HG02943 (cell line): ENCODE data around the gene WDFY4.

ENCODE experiments used
- ATAC-seq: cut with Tn5 transposase; IDR thresholded peaks from one replicate; pipeline ENCODE4 v1.9.1; 2021; ENCODE audit warnings: mild to moderate bottlenecking, low read depth, moderate library complexity; ENCODE audit not compliant: unreplicated experiment

The WDFY4 gene

DNA sequence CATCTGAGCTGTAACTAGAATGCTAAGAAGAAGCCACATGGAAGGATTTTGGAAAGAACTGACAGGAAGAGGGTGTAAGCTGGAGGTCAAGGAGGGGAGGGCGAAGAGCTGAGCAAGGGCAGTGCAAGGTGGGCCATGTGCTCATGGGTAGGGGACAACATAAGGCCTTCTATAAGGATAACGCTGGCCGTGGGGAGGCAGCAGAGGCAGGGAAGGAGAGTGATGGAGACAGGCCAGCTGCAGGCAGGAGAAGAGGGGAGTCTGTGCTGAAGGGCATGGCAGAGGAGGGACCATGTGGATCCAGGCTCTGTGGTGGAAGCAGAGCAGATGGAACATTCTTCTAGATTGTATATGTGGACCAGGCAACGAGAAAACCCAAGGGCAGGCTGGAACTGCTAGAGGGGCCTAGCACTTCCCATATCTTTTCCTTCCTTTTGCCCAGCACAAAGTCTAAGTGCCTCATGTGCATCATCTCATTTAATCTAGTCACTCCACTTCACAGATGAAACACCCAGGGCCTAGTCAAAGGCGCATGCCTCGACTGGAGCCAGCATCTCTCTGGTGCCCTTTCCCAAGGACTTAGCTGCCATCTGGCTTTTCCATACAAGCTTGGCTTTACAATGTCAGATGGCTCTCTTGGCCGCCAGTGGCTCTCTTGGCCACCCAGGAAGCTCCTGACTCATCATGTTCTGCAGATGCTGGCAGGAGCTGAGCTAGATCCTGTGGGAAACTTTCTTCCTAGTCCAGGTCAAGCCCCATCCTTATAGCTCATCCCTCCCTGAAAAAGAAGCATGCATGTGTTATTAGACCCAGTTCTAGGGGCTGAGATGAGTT is 248.4 kb downstream of the WDFY4 start:
- ATAC-seq: no peak

DNA sequence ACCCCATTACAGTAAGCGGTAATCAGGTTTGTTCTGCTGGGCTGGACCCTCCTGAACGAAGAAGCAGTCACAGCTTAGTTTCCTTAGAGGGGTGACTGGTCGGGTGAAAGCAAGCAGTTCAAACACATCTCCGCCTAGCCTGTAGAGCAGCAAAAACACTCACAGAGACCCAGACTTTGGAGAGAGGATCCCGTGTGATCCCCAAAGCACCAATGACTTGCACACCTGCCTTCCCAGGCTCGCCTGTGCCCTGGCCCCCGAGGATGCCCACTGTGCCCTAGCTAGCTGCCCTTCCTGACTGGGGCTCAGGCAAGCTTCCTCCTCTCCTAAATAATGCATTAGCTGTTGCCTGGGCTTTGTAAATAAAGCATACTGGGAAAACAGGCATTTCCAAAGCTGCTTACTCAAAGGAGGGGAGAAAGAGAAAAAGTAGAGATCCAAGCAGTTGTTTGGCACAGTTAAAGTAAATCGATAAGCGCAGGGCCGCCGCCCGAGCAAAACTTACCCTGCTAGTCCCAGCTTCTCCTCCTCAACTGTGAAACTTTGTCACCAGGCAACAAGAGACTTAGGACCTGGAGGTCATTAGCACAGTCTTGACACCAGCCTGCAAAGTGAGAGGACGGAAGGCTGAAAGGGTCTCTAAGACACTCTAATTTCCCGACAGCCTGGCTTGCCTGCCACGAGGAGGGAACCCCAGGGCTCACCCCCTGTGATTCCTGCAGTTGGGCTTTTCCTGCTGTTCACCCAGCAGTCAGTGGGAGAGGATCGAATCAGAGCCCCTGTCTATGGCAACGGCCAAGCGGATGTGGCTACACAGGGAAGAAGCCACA is 250.2 kb downstream of the WDFY4 start:
- no peak for ATAC-seq

GRCh38 chr10:48935577-48935976 is 250.9 kb downstream of the WDFY4 start:
- ATAC-seq: no peak

GRCh38 chr10:48937796-48938195 is 253.1 kb downstream of the WDFY4 start:
- no peak for ATAC-seq

- no peak for ATAC-seq
Measured at GRCh38 chr10:48938281-48938680, 253.6 kb downstream of the WDFY4 start.

DNA sequence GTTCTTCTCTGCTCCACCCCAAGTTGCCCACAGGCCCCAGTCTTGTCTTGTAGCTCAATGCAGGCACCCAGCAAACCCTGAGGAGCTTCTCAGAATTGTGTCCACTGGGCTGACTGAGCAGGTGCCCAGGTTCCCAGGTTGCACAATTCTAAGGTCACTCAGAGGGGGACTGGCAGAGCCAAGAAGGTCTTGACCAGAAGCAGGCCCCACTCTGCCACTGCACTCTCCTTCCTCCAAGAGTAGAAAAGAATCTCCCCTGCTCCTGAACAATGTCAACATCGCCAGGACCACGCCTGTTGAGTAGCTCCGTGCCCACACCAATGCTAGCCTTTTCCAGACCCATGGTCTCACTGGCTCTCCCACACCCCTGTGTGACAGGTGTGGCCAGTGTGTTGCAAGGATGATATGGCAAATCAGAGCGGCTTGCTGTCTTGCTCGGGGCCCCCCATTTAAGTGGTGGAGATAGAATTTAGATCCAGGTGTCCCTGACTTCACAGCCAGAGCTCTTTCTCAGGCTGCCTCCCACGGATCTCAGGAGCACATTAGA is 254.4 kb downstream of the WDFY4 start:
- no peak for ATAC-seq

GRCh38 chr10:48939790-48940325 is 255.2 kb downstream of the WDFY4 start, which contains the start of gene LRRC18:
LRRC18 (minus strand) TSS chr10:48939840; CDS start chr10:48914155, 25,685 bp downstream.
- ATAC-seq: no peak

- no peak for ATAC-seq
Measured at GRCh38 chr10:48940372-48940771, 255.7 kb downstream of the WDFY4 start.

DNA sequence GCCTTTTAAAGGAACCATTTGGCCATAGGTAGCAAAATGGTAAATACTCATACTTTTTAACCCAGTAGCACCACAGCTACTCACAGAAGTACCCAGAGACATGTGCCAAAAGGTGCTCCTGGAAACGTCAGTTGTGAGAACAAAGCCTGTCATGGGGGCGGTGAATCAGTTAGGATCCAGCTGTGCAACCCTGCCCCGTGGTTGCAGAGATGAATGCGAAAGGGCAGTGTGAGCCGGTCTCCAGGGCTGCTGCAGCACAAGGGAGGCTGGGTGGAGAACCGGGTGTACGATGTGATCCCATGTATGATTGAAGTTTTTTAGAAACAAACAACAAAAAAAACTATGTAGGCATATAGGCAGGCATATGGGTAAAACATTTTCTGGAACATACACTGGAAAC is 256.3 kb downstream of the WDFY4 start:
- ATAC-seq: no peak

- no peak for ATAC-seq
Measured at GRCh38 chr10:48941427-48942075, 256.9 kb downstream of the WDFY4 start.

- ATAC-seq: no peak
Measured at GRCh38 chr10:48943096-48943495, 258.4 kb downstream of the WDFY4 start.

DNA sequence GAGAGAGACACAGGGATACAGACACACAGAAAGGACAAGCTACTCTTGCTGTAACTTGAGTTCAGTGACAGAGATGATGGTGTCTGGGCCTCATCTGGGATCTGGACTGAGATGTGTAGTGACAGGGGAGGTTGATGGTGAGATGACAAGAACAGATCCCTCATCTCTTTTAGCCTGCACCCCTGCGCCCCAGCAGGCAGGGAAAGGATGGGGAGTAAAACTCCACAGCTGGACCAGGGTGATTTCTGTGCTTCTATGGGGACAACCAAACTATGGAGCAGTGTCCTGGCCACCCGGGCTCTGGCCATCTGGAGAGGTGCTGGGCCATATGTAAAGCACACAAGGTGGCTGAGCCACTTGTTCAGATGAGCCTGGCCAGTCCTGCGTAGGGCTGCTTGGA is 259.5 kb downstream of the WDFY4 start:
- ATAC-seq: no peak

DNA sequence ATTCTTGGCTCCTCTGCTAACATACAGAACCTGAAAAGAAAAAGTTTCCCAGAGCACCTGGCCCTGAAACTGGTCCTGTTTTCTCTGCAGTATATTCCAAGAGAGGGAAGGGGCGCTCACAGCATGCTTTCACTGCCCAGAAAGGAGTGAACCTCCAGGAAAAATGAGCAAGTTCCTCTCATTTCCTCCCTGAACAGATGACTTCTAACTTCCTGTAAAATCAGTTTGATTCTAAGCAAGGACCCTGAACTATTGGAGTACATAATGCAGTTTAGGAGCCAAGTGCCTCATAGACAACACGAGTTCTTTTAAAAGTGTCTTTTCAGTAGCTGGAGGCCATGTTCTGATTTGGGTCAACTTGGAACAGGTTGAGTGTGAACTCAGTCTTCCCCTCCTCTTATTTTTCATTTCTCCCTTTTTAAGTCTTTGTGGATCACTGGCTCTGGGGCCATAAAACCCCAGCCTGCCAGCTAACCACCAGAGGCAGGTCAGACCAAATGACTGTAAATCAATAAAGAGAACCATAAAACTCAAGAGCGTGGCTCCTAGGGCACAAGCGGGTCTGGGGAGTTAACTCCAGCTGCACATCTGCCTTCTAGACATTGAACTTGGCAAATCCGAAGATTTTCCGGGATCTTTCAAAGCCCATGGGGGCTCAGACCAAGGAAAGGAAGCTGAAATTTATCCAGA is 260.9 kb downstream of the WDFY4 start:
- no peak for ATAC-seq

DNA sequence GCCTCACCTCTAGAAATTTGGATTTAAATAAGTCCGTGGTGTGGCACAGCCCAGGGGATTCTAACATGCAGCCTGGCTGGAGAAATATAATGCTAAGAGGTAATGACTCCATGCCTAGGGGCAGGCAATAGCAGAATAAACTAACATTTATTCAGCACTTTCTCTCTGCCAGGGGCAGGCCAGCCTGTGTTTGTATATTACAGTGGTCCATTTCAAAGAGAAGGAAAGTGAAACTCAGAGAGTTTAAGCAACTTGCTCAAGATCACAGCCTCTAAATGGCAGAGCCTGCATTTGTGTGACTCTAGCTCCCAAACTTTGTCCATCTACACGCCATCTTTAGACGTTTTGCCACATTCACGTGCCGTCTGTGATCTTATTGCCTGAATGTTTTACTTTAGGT is 261.7 kb downstream of the WDFY4 start:
- ATAC-seq: no peak

DNA sequence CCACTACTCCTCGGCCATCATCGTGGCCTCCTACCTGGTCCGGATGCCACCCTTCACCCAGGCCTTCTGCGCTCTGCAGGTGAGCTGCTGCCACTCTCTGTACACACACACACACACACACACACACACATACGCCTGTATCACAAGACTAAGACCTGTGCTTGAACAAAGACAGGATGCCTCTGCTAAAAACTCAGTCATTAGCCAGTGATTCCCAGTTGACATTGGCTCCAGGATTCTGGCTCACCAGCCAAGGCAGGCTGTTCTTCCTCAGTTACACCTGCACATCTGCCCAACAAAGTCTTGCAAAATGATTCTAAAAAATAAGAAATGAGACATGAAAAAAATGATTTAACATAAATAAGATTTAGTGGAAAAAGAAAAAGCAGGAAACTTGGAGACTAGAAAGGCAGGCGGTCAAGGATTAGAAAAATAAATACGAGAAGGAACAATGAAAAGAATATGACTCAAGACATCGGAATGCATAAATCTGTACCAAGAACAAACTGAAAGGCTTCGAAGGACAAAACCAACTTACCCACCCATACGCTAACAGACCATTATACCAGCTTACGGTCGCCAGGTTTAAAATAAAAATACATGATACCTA is 262.3 kb downstream of the WDFY4 start:
- ATAC-seq: no peak

DNA sequence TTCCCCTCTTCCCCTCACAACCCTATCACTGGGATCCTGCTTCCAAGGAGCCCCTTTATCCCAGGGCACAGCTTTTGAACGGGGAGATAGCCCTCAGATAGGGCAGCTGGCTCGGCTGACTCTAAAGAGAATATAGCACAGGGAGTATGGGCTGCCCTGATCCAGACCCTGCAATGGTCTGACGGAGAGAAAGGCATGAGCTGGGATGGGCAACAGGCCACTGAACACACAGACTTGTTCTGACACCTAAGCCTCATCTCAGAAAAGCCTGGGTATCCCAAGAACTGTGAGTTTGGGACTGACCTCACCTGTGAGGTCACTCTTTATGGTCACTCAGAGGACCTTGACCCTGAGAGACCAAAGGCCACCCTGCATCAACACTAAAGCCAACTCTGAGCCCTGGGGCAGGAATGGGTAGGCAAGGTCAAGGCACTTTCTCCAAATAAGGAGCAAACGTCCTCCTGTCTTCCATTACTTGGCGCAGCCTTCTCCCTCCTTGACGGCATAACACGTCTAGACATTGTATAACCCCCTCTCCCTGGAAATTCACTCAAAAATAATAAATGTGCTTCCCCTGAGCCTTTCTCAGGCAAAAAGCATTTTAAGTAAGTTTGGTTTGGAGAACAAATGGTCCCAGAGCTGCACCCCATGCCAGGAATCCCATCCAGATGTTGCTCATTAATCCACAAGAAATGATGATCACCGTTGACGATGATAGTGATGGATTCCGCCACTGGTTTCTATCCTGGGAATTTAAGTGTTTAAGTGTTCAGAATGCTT is 263.2 kb downstream of the WDFY4 start:
- no peak for ATAC-seq

DNA sequence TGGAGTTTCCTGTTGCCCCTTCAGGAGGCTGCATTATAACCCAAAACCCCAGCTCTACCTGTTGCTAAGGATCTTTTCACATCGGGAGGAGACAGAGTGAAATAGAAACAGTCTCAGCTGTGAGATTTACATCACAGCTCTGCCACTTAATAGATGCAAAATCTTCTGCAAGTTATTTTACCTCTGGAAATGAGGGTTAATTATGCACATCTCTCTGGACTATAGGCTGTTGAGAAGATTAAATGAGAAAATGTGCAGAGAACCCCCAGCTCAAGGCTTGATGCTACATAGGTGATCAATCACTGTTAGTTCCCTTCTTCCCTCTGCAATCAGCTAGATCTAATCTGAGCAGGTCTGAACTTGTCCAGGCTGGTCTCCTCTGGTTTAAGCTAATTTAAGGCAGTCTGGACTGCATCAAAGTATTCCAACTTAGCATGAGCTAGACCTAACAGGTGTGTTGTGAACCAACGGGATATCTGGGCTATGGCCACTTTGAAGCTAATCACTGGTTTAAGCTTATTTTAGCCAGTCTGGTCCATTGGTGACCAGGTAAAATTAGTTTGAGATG is 263.9 kb downstream of the WDFY4 start:
- no peak for ATAC-seq

- no peak for ATAC-seq
Measured at GRCh38 chr10:48951707-48952106, 267.0 kb downstream of the WDFY4 start.
